HL-60 (cell line): ENCODE results near the gene CARD19.

ENCODE experiments used
- DNase-seq, 2 experiments: peaks; one replicate each; pipeline ENCODE4 v3.0.0-alpha.2; 2010 to 2020; ENCODE audit warnings: low read depth in 1 of 2, low spot score in 1 of 2
- H3K27ac ChIP-seq: fragments of 250-450 bp; sonication (Bioruptor Pico); replicated peaks from 2 replicates; pipeline ENCODE4 v1.5.1; 2020; ENCODE audit warnings: mild to moderate bottlenecking, moderate library complexity
- H3K27me3 ChIP-seq: fragments of 250-450 bp; sonication (Bioruptor Pico); 2 replicates; pipeline ENCODE4 v1.5.1; 2021; ENCODE audit warnings: mild to moderate bottlenecking, moderate library complexity; ENCODE audit not compliant: insufficient read depth, poor library complexity, severe bottlenecking
- H3K4me3 ChIP-seq: replicated peaks from 2 replicates; pipeline ENCODE4 v1.5.1; 2011; ENCODE audit warnings: mild to moderate bottlenecking, control low read depth, low read length; ENCODE audit not compliant: insufficient read depth
- CTCF ChIP-seq: IDR thresholded peaks from one replicate; pipeline ENCODE4 v1.5.1; 2011; ENCODE audit warnings: low read length, control low read depth, inconsistent platforms; ENCODE audit not compliant: insufficient read depth
- GABPA ChIP-seq: IDR thresholded peaks from 2 replicates; pipeline ENCODE4 v1.6.1; 2012; ENCODE audit warnings: low read depth
- POLR2AphosphoS5 ChIP-seq: IDR thresholded peaks from 2 replicates; pipeline ENCODE4 v1.6.1; 2012; ENCODE audit warnings: low read depth
- REST ChIP-seq: IDR thresholded peaks from 2 replicates; pipeline ENCODE4 v1.6.1; 2012; ENCODE audit warnings: low read depth; ENCODE audit not compliant: insufficient replicate concordance
- SPI1 ChIP-seq: IDR thresholded peaks from 2 replicates; pipeline ENCODE4 v1.6.1; 2012; ENCODE audit warnings: low read depth, mild to moderate bottlenecking, borderline replicate concordance

Gene CARD19

GRCh38 chr9:93132946-93133680 is 37.1 kb downstream of the CARD19 start:
- Histone ChIP-seq H3K27ac (peak overlapping the region; percentile 94), H3K4me3 (peak overlapping the region; percentile 78), H3K27me3 (no peaks in the 10 kb centered on the region)
- TF ChIP-seq POLR2AphosphoS5 (peak; percentile 34; the same call in 1 of the 2 replicates), GABPA (no peak)
- DNase-seq: peak; percentile 90 to 92

GRCh38 chr9:93133681-93134014 is 37.6 kb downstream of the CARD19 start:
- TF ChIP-seq POLR2AphosphoS5 (no peak; the same call in 1 of the 2 replicates), SPI1 (no peak), REST (no peak), GABPA (no peak), CTCF (no peak)
- H3K27ac ChIP-seq: peak overlapping the region; percentile 94
- peak overlapping the region; percentile 78 for H3K4me3 ChIP-seq
- H3K27me3 ChIP-seq: no peaks in the 10 kb centered on the region
- DNase-seq: no peak

GRCh38 chr9:93134015-93134739 is 38.2 kb downstream of the CARD19 start, which contains the start of gene NINJ1:
Gene NINJ1 (minus strand): TSS chr9:93134251. CDS start chr9:93134217, 34 bp downstream.
- DNase-seq: peak in 1 of 2 experiments; percentile 47
- Histone ChIP-seq H3K27me3 (no peaks in the 10 kb centered on the region), H3K4me3 (peak within 1 kb of the TSS; percentile 78), H3K27ac (peak within 1 kb of the TSS; percentile 94)
- no peak for TF ChIP-seq CTCF
- TF ChIP-seq GABPA: no peak
- no peak for TF ChIP-seq POLR2AphosphoS5
- TF ChIP-seq SPI1: no peak
- no peak for TF ChIP-seq REST

- no peak for TF ChIP-seq GABPA
- TF ChIP-seq CTCF: no peak
- no peak for TF ChIP-seq REST
- no peak for TF ChIP-seq SPI1
- no peak for TF ChIP-seq POLR2AphosphoS5
- no peak for DNase-seq
- peak overlapping the region; percentile 94 for H3K27ac ChIP-seq
- H3K27me3 ChIP-seq: no peaks in the 10 kb centered on the region
- peak overlapping the region; percentile 78 for H3K4me3 ChIP-seq
Observed at GRCh38 chr9:93134740-93135444, 38.9 kb downstream of the CARD19 start.
